ENCODE measurements around the gene LINGO4. TPM values are rescaled to one million over a fixed set of nuclear protein-coding genes. Genes with fewer than 3 reads are reported as not detected.

The LINGO4 gene
- total RNA-seq, 3 donors from 2014 or later: 0.23 to 0.54 (median 0.24) TPM

DNA sequence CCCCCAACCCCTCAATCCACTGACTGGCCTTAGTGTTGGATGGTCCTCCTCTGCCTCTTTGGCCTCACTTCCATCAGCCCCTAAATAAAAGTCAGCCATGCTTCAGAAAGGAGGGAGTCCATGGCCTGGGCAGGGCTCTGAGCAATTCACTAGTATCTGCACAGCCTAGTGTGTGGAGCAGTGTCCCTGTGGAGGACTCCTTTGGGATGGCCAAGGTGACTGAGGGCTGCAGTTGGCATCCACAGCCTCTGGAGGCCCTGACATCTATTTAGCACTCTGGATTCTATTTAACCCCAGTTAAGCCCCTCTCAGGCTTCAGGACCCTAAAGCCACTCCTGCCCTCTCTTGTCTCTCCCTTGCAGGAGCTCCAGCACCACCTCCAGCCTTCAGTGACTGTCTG is 44.7 kb upstream of the LINGO4 start:
- TF ChIP-seq, protein P1, sequence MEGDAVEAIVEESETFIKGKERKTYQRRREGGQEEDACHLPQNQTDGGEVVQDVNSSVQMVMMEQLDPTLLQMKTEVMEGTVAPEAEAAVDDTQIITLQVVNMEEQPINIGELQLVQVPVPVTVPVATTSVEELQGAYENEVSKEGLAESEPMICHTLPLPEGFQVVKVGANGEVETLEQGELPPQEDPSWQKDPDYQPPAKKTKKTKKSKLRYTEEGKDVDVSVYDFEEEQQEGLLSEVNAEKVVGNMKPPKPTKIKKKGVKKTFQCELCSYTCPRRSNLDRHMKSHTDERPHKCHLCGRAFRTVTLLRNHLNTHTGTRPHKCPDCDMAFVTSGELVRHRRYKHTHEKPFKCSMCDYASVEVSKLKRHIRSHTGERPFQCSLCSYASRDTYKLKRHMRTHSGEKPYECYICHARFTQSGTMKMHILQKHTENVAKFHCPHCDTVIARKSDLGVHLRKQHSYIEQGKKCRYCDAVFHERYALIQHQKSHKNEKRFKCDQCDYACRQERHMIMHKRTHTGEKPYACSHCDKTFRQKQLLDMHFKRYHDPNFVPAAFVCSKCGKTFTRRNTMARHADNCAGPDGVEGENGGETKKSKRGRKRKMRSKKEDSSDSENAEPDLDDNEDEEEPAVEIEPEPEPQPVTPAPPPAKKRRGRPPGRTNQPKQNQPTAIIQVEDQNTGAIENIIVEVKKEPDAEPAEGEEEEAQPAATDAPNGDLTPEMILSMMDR (IDR thresholded peaks at IDR 0.05): no peak
- ATAC-seq (no peak), DNase-seq (no peak)
- no peak overlapping the region for H3K4me3 ChIP-seq
- H3K9me3 ChIP-seq: no peaks in the 10 kb centered on the region
- H3K36me3 ChIP-seq (ENCODE audit: low read depth): no peaks in the 10 kb centered on the region
- H3K4me1 ChIP-seq (ENCODE audit: low read depth): no peaks in the 10 kb centered on the region
- intact Hi-C loops (cut with DNase I, micrococcal nuclease): no loop called here

DNA sequence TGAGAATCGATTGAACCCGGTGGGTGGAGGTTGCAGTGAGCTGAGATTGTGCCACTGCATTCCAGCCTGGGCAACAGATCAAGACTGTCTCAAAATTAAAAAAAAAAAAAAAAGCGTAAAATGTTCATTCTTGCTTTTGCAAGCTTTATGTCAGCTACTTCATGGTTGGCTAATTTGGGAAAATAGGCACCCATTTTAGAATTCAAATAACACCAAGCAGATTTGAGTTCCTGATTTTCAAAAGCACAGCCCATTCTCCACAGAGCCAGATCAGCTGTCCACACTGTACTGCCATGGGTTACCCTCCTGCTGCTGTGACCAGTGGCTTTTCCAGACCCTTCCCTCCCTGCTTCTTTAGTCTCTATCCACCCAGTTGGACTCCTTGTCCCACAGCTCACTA is 43.9 kb upstream of the LINGO4 start:
- TF ChIP-seq, protein P1 (IDR thresholded peaks at IDR 0.05): no peak
- H3K9me3 ChIP-seq: no peaks in the 10 kb centered on the region
- H3K4me1 ChIP-seq (ENCODE audit: low read depth): no peaks in the 10 kb centered on the region
- no peak overlapping the region for H3K4me3 ChIP-seq
- DNase-seq (no peak), ATAC-seq (no peak)
- intact Hi-C loops (cut with DNase I, micrococcal nuclease): no loop called here
- no peaks in the 10 kb centered on the region for H3K36me3 ChIP-seq (ENCODE audit: low read depth)

DNA sequence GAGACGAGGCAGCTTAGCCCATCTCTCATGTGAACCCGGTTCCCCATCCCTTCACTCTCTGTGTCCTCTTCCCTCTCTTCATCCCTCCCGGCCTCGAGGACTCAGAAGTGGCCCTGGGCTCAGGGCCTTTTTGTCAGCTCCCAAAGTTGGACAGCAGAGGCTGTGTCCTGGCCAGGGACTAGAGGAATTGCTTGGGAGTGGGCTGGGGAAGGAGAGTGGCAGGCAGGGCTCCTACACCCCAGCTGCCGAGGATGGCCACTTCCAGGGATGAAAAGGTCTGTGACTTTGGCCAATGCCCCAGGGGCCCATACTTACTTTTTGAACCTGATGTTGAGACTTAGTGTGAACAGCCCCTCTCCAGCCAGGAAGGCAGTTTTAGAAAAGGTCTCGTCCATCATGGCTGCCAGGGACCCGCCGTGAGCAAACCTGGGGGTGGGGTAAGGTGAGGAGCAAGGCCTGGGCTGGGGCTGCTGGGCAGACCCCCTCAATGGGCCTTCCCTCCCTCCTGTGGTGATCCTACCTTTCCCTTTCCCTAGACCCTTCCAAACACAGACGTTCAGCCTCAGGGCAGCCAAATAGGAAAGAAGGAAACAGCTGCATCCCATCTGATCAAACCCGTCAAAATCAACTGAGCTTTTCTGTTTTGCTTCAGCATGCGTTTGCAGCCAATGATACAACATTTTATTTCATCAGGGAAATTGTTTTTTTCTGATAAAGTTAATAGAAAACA is 42.8 kb upstream of the LINGO4 start:
- ATAC-seq (no peak), DNase-seq (no peak)
- TF ChIP-seq, protein P1 (IDR thresholded peaks at IDR 0.05): no peak
- Histone ChIP-seq H3K36me3 (ENCODE audit: low read depth) (no peaks in the 10 kb centered on the region), H3K9me3 (no peaks in the 10 kb centered on the region), H3K4me3 (no peak overlapping the region), H3K4me1 (ENCODE audit: low read depth) (no peaks in the 10 kb centered on the region)
- intact Hi-C loops (cut with DNase I, micrococcal nuclease): no loop called here

DNA sequence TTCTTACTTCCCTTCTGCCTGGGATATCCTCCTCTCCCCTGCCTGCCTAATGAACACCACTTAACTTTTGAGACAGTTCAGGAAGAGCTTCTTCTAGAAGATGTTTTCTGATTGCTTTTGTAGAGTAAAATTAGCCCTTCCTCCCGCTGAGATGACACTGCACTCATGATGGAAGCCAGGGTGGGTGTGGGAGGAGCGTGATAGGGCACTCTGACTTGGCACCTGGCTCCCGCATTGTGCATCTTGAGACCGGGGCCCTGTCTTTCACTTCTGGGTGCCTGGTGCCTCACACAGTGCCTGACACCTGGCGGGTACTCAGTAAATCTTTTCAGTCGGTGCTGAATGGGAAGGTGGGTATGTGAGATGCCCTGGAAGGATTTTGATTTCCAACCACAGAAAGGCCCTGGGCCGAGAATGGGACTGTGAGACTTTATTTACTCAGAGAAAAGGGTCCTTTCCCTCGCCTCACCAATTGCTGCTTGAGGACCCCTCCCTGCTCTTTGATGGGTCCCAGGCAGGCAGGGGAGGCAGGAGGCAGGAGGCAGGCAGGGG is 41.5 kb upstream of the LINGO4 start:
- intact Hi-C loops (cut with DNase I, micrococcal nuclease): no loop called here
- no peak overlapping the region for H3K4me3 ChIP-seq
- TF ChIP-seq, protein P1 (IDR thresholded peaks at IDR 0.05): no peak
- no peak for DNase-seq
- no peaks in the 10 kb centered on the region for H3K4me1 ChIP-seq (ENCODE audit: low read depth)
- H3K9me3 ChIP-seq: no peaks in the 10 kb centered on the region
- no peaks in the 10 kb centered on the region for H3K36me3 ChIP-seq (ENCODE audit: low read depth)
- no peak for ATAC-seq

DNA sequence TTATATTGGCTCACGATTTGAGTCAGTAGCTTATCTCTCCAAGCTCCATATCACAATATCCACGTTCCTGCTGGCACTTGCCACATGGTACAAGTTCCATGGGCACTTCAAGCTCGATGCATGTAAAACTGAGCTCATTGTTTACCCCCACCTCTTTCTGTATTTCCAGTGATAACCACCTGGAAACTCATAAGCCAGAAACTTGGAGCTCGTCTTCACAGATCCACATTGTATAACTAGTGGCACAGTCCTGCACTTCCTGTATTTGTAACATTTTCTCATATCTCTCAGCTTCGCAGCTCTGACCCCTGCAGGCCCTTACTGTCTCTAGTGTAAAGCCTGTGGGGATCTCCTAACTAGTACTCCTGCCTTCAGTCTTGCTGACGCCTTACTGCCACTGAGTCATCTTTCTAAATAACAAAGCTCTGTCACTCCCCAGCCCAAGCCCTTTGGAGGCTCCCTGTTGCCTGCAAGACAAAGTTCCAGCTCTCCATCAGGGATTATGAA is 40.9 kb upstream of the LINGO4 start:
- H3K36me3 ChIP-seq (ENCODE audit: low read depth): no peaks in the 10 kb centered on the region
- intact Hi-C loops (cut with DNase I, micrococcal nuclease): no loop called here
- no peaks in the 10 kb centered on the region for H3K9me3 ChIP-seq
- no peak for DNase-seq
- peak; percentile 29 for ATAC-seq
- TF ChIP-seq, protein P1 (IDR thresholded peaks at IDR 0.05): no peak
- no peaks in the 10 kb centered on the region for H3K4me1 ChIP-seq (ENCODE audit: low read depth)
- H3K4me3 ChIP-seq: no peak overlapping the region
